GM21786 (cell line): ENCODE results near the gene BBS7.

ENCODE experiments used
- ATAC-seq: cut with Tn5 transposase; IDR thresholded peaks from one replicate; pipeline ENCODE4 v1.9.1; 2021; ENCODE audit not compliant: unreplicated experiment

The BBS7 gene

GRCh38 chr4:121829511-121829910, 40.8 kb downstream of the BBS7 start:
- ATAC-seq, result no peak

GRCh38 chr4:121827853-121828252, 42.4 kb downstream of the BBS7 start:
- no peak for ATAC-seq

- no peak for ATAC-seq
Observed at GRCh38 chr4:121824950-121825349, 45.3 kb downstream of the BBS7 start.

- ATAC-seq, result no peak
Observed at GRCh38 chr4:121824171-121824527, 46.1 kb downstream of the BBS7 start.

- peak; percentile 93 for ATAC-seq
Observed at GRCh38 chr4:121823505-121824170, 46.6 kb downstream of the BBS7 start, which contains the start of gene CCNA2. TSS of gene CCNA2 (minus strand) at chr4:121823883. CDS start at chr4:121823628, 255 bp downstream.

- peak; percentile 35 for ATAC-seq
Observed at GRCh38 chr4:121822796-121823504, 47.3 kb downstream of the BBS7 start.

- ATAC-seq, result no peak
Observed at GRCh38 chr4:121822047-121822446, 48.2 kb downstream of the BBS7 start.

- no peak for ATAC-seq
Observed at GRCh38 chr4:121819216-121819965, 50.9 kb downstream of the BBS7 start.

GRCh38 chr4:121818215-121818614, 52.1 kb downstream of the BBS7 start:
- ATAC-seq, result no peak

- no peak for ATAC-seq
Observed at GRCh38 chr4:121817701-121818100, 52.6 kb downstream of the BBS7 start.

GRCh38 chr4:121817006-121817405, 53.3 kb downstream of the BBS7 start:
- no peak for ATAC-seq

GRCh38 chr4:121814756-121815155, 55.5 kb downstream of the BBS7 start:
- no peak for ATAC-seq

GRCh38 chr4:121811122-121811521, 59.2 kb downstream of the BBS7 start:
- ATAC-seq, result no peak

- no peak for ATAC-seq
Observed at GRCh38 chr4:121806411-121806810, 63.9 kb downstream of the BBS7 start.

- ATAC-seq, result no peak
Observed at GRCh38 chr4:121801715-121802075, 68.6 kb downstream of the BBS7 start.

- peak; percentile 78 for ATAC-seq
Observed at GRCh38 chr4:121800961-121801714, 69.1 kb downstream of the BBS7 start, which contains the start of gene EXOSC9. TSS of gene EXOSC9 (plus strand) at chr4:121801323. CDS start at chr4:121801425, 102 bp downstream.

- peak; percentile 12 for ATAC-seq
Observed at GRCh38 chr4:121800638-121800960, 69.7 kb downstream of the BBS7 start.

- ATAC-seq, result no peak
Observed at GRCh38 chr4:121799867-121800501, 70.3 kb downstream of the BBS7 start.

- no peak for ATAC-seq
Observed at GRCh38 chr4:121799208-121799823, 71.0 kb downstream of the BBS7 start.

- no peak for ATAC-seq
Observed at GRCh38 chr4:121796283-121796682, 74.0 kb downstream of the BBS7 start.
